Duodenal mucosa (tissue), 2 donors: ENCODE data around the gene FCER1G.

Source experiments
- H3K27ac ChIP-seq: one replicate; pipeline ENCODE4 v1.7.0; 2013; ENCODE audit warnings: low read depth, low read length
- H3K27me3 ChIP-seq, 2 donors: one replicate each; pipeline ENCODE4 v1.7.0; 2013; ENCODE audit warnings: low read length in 2 of 2, control low read depth in 1 of 2; ENCODE audit not compliant: insufficient read depth in 2 of 2, control insufficient read depth in 1 of 2
- H3K36me3 ChIP-seq, 2 donors: one replicate each; pipeline ENCODE4 v1.7.0; 2013; ENCODE audit warnings: low read length in 2 of 2, control low read depth in 1 of 2; ENCODE audit not compliant: insufficient read depth in 2 of 2, control insufficient read depth in 1 of 2
- H3K4me1 ChIP-seq, 2 donors: one replicate each; pipeline ENCODE4 v1.7.0; 2013; ENCODE audit warnings: low read length in 2 of 2, control low read depth in 1 of 2; ENCODE audit not compliant: insufficient read depth in 2 of 2, control insufficient read depth in 1 of 2
- H3K4me3 ChIP-seq, 2 donors: one replicate each; pipeline ENCODE4 v1.7.0; 2013; ENCODE audit warnings: low read length in 2 of 2, low read depth in 1 of 2
- H3K9ac ChIP-seq, 2 donors: one replicate each; pipeline ENCODE4 v1.7.0; 2013; ENCODE audit warnings: low read length in 2 of 2, low read depth in 1 of 2
- H3K9me3 ChIP-seq, 2 donors: one replicate each; pipeline ENCODE4 v1.7.0; 2013; ENCODE audit warnings: low read length in 2 of 2, control low read depth in 1 of 2; ENCODE audit not compliant: control insufficient read depth in 1 of 2

Gene FCER1G

DNA sequence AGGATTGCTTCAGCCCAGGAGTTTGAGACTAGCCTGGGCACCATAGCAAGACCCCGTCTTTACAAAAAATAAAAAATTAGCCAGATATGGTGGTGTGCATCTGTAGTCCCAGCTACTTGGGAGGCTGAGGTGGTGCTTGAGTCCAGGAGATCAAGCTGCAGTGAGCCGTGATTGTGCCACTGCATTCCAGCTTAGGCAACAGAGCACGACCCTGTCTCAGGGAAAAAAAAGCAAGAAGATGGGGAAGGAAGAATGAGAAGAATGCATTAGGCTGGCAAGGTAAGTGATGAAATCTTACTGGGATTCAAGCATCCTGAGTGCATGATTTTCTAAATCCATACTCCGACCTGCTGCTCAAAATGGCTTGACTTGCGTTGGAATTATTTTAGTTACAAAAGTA is 50.2 kb downstream of the FCER1G start:
- peaks cover 3 to 5% of the 10 kb centered on the region in 2 donors for H3K27me3 ChIP-seq
- H3K9ac ChIP-seq: no peak overlapping the region
- no peak overlapping the region for H3K27ac ChIP-seq

GRCh38 chr1:161266202-161266601 is 51.1 kb downstream of the FCER1G start:
- Histone ChIP-seq H3K9me3 (no peaks in the 10 kb centered on the region), H3K9ac (no peak overlapping the region), H3K4me3 (no peak overlapping the region), H3K36me3 (no peaks in the 10 kb centered on the region), H3K27ac (no peak overlapping the region), H3K27me3 (peaks cover 0 to 4% of the 10 kb centered on the region in 2 donors), H3K4me1 (peaks cover 4 to 6% of the 10 kb centered on the region in 2 donors)

More for the DNA sequence above, 50.2 kb downstream of the FCER1G start:
- H3K4me3 ChIP-seq: no peak overlapping the region
- no peaks in the 10 kb centered on the region for H3K36me3 ChIP-seq
- no peaks in the 10 kb centered on the region for H3K9me3 ChIP-seq
- H3K4me1 ChIP-seq: peaks cover 6 to 15% of the 10 kb centered on the region in 2 donors

- Histone ChIP-seq H3K27me3 (no peaks in the 10 kb centered on the region), H3K4me3 (no peak overlapping the region), H3K4me1 (no peaks in the 10 kb centered on the region), H3K27ac (no peak overlapping the region), H3K9ac (no peak overlapping the region), H3K9me3 (no peaks in the 10 kb centered on the region), H3K36me3 (no peaks in the 10 kb centered on the region)
Measured at GRCh38 chr1:161266836-161267235, 51.7 kb downstream of the FCER1G start.

DNA sequence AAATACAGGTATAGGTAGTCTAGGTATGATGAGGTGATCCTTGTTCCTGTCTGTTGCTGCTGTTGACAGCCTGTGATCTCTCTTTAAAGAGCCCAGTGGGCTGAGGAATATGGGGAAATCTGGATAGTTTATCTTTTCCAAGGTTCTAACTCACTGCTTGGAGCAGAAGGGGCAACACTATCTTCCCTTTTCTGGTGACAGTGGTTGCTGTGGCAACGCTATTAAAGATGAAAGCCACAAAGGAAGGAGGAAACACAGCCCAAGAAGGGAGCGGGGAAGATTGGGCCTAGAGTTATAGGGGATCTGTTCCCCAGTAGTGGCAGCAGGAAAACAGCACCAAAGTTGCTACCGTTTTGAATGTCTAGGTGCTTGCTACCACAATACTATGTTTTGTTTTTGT is 52.2 kb downstream of the FCER1G start:
- Histone ChIP-seq H3K4me1 (no peaks in the 10 kb centered on the region), H3K4me3 (no peak overlapping the region), H3K9me3 (no peaks in the 10 kb centered on the region), H3K36me3 (no peaks in the 10 kb centered on the region), H3K27me3 (no peaks in the 10 kb centered on the region), H3K27ac (no peak overlapping the region), H3K9ac (no peak overlapping the region)
